ENCODE data around the gene GNA12.

- no peak for TF ChIP-seq CTCF (IDR thresholded peaks at IDR 0.05; ENCODE audit: borderline replicate concordance, extremely low read depth, low read length, poor library complexity, severe bottlenecking)
- no peak for TF ChIP-seq EZH2 (IDR thresholded peaks at IDR 0.05; ENCODE audit: borderline replicate concordance, low read depth, low read length, severe bottlenecking)
Measured at GRCh38 chr7:2840458-2840857, 3.6 kb downstream of the GNA12 start.

Data from DND-41 (cell line).